ENCODE data around the gene CYTH1.

The CYTH1 gene

GRCh38 chr17:78828470-78829185 lies 46.6 kb upstream of the CYTH1 start (continued):
- TF ChIP-seq ZNF76 (tag by site-specific recombination; IDR thresholded peaks at IDR 0.05; ENCODE audit: borderline replicate concordance, low read depth) (no peak), SP3 (tag by site-specific recombination; IDR thresholded peaks at IDR 0.05) (no peak), SCRT2 (tag by site-specific recombination; IDR thresholded peaks at IDR 0.05) (no peak)

- Histone ChIP-seq H3K9me3 (ENCODE audit: control insufficient read depth, insufficient read depth, low read depth, low read length) (no peaks in the 10 kb centered on the region), H3K4me3 (ENCODE audit: low read depth, low read length) (no peak overlapping the region), H3K27ac (ENCODE audit: extremely low read depth, low read depth, low read length) (no peak overlapping the region), H3K36me3 (ENCODE audit: control insufficient read depth in 2 of 2, insufficient read depth in 1 of 2, low read length in 2 of 2) (peaks cover 54 to 97% of the 10 kb centered on the region in 2 experiments), H3K4me1 (ENCODE audit: control insufficient read depth, insufficient read depth, low read length) (no peaks in the 10 kb centered on the region)
- CTCF ChIA-PET: interaction anchor here (0.5 to 1.3 kb wide), 4 partner anchors 7 to 406 kb away, joined by 3 to 14 read pairs (median 3); no protein-coding TSS in a partner anchor
- POLR2A ChIA-PET: interaction anchor here (0.5 kb wide), 1 partner anchor 19 kb away, joined by 6 read pairs; no protein-coding TSS in a partner anchor
- no peak for TF ChIP-seq ZNF596 (tag by site-specific recombination; IDR thresholded peaks at IDR 0.05)
- no peak for TF ChIP-seq ZNF292 (tag by site-specific recombination; IDR thresholded peaks at IDR 0.05; ENCODE audit: borderline replicate concordance, low read depth)
- TF ChIP-seq ZBTB11 (tag by site-specific recombination; conservative IDR thresholded peaks at IDR 0.05; ENCODE audit: low read depth): no peak
- no peak for TF ChIP-seq HOXD13 (CRISPR knock-in tag; IDR thresholded peaks at IDR 0.05; ENCODE audit: borderline replicate concordance)
- no peak for TF ChIP-seq PATZ1 (tag by site-specific recombination; IDR thresholded peaks at IDR 0.05)
- TF ChIP-seq ZNF121 (tag by site-specific recombination; IDR thresholded peaks at IDR 0.05): no peak
- TF ChIP-seq HOXC10 (CRISPR knock-in tag; IDR thresholded peaks at IDR 0.05): no peak
- no peak for TF ChIP-seq GLIS1 (tag by site-specific recombination; IDR thresholded peaks at IDR 0.05)
- no peak for TF ChIP-seq PRDM4 (tag by site-specific recombination; IDR thresholded peaks at IDR 0.05)
- no peak for TF ChIP-seq PBX3 (CRISPR knock-in tag; IDR thresholded peaks at IDR 0.05)
- no peak for TF ChIP-seq ZBTB10 (tag by site-specific recombination; IDR thresholded peaks at IDR 0.05)
Observed at GRCh38 chr17:78826836-78827509, 44.9 kb upstream of the CYTH1 start.

Data from HEK293 (cell line).